HT1080 (cell line): Measurements from ENCODE around the gene PREB. TPM values are rescaled to one million over a fixed set of nuclear protein-coding genes. Genes with fewer than 3 reads are reported as not detected.
"Not testable (repeated sequence)": the region's sequence is repeated elsewhere in the genome, so short reads cannot be mapped to it uniquely, and the experiment has no call there.

Experiments used
- DNase-seq: peaks from one replicate; pipeline ENCODE4 v3.0.0-alpha.2; 2015; ENCODE audit warnings: low read depth
- polyA plus RNA-seq, 2 experiments: library from polyadenylated mRNA; depleted of rRNA; stranded (reverse); fragments of >200 nt; gene quantifications; 2 replicates each; pipeline ENCODE4 v1.2.3, GENCODE V29; 2015
- total RNA-seq: library from RNA; depleted of rRNA; stranded (reverse); fragments of >200 nt; shearing (Covaris generic); gene quantifications from 2 replicates; pipeline ENCODE4 v1.2.3, GENCODE V29; 2014; rRNA removed

The PREB gene, protein sequence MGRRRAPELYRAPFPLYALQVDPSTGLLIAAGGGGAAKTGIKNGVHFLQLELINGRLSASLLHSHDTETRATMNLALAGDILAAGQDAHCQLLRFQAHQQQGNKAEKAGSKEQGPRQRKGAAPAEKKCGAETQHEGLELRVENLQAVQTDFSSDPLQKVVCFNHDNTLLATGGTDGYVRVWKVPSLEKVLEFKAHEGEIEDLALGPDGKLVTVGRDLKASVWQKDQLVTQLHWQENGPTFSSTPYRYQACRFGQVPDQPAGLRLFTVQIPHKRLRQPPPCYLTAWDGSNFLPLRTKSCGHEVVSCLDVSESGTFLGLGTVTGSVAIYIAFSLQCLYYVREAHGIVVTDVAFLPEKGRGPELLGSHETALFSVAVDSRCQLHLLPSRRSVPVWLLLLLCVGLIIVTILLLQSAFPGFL
- total RNA-seq = 66.4 and 75.8 TPM in 2 replicates
- polyA plus RNA-seq (2015; cell fraction: cytosol; rRNA removed) = 46.1 and 54.0 TPM in 2 replicates
- polyA plus RNA-seq (2015; cell fraction: nucleus; rRNA removed) = 50.4 and 56.8 TPM in 2 replicates

DNA sequence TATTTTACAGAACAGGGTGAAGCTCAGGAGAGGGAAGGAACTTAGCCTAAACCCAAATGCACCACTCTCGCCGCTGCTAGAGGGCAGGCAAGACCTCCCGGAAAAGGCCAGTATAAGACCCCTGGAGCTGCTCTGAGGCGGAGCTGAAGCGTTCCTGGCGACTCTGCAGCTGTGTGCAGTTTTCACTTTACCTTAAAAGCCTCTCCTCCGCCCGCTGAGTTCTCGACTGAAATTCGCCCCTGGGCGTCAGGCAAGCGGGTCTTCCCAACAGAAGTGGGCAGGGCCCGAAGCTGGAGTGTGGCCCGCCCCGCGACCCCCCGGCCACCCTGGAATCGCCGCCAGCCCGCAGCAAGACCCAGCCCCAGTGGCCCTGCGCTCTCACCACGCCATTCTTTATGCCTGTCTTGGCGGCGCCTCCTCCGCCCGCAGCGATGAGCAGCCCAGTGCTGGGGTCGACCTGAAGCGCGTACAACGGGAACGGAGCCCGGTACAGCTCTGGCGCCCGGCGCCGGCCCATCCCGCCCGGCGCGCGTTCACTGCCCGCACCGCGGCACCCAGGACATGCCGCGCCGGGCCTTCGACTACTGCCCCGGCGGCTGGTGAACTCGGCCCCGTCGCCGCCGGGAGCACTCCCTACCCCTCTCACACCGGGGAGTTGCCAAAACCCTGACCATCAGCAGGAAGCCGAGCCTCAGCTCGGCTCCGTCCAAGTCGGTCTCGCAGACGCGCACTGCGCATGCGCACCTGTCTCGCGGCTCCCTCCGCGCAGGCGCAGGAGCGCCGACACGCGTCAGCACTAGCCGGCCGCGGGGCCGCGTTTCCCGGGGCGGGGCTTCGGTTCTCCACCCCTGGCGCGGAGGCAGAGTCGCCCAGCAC is at the start of gene PREB:
PREB (minus strand) TSS at position 732 of the 876 bp plus-strand sequence; CDS start at position 517, 215 bp downstream.
- DNase-seq = peak; percentile 90

DNA sequence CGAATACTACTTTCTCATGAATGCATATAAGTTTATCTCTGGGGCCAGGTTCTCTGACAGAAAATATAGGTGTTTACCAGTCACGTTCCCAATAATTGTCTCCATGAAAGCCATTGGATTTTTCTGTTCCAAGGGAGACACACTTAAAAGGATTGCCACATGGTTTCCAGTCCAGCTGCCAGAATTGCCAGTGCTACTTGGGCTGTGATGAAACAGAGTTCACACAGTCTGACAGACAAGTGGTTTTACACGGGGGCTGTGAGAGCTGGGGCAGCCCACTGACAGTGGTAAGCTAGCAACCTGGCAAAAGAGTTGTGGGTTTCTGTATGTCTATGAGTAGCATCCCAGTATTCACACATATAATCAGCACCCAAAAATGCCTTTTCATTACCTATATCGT is 49.7 kb upstream of the PREB start:
- no peak for DNase-seq

DNA sequence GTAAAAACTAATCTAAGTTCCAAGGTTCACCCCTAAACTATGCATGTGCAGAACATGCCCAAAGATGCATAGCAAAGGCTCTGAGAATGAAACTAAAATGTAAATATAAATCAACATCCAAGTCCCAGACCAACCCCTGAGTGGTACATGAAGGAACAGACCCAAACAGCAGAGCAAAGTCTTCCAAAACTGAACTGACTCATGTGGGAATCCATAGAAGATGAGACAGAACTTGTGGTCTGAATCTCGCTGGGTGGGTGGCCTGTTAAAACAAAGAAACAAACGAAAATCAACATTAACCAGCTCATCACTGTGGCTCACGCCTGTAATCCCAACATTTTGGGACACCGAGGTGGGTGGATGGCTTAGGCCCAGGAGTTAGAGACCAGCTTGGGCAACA is 47.9 kb upstream of the PREB start:
- no peak for DNase-seq

DNA sequence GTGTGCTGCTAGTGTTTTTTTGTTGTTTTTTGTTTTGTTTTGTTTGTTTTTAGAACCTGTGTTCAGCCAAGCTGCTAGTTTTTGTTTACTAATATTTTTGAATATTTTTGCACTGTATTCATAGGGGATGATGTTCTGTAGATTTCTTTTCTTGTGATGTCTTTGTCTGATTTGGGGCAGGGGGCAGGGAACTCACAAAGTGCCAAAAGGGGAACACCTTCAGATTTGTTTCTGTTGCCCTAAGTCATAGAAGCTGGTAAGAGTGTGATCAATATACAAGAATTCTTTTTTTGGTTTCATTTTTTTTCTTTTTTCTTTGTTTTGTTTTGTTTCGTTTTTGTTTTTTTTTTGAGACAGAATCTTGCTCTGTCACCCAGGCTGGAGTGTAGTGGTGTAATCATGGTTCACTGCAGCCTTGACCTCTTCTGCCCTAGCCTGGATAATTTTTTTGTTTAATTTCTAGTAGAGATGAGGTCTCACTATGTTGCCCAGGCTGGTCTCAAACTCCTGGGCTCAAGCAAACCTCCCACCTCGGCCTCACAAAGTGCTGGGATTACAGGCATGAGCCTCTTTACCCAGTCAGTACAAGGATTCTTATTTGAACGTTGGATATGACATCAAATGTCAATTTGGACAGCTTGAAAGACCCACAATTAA is 45.0 kb upstream of the PREB start:
- DNase-seq = no peak

- DNase-seq = no peak
Measured at GRCh38 chr2:27178469-27178868, 44.0 kb upstream of the PREB start.

- DNase-seq = no peak
Measured at GRCh38 chr2:27177441-27178351, 43.3 kb upstream of the PREB start.

GRCh38 chr2:27175781-27176180 is 41.3 kb upstream of the PREB start:
- not testable (repeated sequence) for DNase-seq

- DNase-seq = no peak
Measured at GRCh38 chr2:27175330-27175729, 40.9 kb upstream of the PREB start.

GRCh38 chr2:27174638-27175037 is 40.2 kb upstream of the PREB start:
- DNase-seq = peak; percentile 10

- no peak for DNase-seq
Measured at GRCh38 chr2:27171351-27171848, 37.0 kb upstream of the PREB start.

GRCh38 chr2:27170581-27171337 is 36.3 kb upstream of the PREB start:
- DNase-seq = no peak

DNA sequence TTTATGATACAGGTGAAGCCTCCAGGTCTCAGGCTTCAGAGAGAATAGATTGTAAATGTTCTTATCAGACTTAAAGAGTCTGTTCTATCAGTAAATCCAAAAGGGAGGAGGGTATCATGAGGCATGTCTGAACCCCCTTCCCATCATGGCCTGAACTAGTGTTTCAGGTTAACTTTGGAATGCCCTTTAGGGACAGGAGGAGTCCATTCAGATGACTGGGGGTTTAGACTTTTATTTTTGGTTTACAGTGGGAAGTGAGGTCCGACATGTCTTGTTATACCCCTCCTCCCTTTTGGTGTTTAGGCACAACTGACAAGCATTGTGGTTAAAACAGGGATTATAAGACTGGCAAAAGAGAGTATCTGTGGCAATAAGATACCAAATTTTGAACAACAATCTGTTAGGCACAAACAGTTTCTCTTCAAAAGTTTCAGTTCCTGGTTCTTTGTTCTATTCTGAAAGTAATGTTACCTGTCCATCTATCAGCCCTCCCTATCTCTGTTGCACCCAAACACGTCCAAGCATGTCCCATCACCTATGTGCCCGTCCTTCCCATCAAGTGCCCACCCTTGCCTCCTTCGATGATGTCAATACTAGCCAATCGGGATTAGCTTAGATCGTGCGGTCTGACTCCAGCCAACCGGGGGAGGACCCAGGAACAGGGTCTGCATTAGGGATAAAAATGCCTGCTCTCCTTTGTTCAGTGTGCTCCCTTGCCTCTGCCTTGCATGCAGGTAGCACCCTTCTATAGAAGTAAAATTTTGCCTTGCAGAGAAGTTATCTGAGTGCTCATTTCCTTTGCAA is 30.7 kb upstream of the PREB start:
- DNase-seq = no peak

GRCh38 chr2:27162151-27163121 is 28.0 kb upstream of the PREB start:
- peak; percentile 62 for DNase-seq

DNA sequence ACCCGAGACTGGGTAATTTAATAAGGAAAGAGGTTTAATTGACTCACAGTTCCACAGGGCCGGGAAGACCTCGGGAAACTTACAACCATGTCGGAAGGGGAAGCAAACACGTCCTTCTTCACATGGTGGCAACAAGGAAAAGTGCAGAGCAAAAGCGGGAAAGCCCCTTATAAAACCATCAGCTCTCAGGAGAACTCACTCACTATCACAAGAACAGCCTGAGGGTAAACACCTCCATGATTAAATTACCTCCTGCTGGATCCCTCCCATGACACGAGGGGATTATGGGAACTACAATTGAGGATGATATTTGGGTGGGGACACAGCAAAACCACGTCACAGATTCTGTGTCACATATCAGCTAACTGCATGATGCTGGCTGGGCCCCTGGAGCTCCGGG is 25.8 kb upstream of the PREB start:
- DNase-seq = no peak

DNA sequence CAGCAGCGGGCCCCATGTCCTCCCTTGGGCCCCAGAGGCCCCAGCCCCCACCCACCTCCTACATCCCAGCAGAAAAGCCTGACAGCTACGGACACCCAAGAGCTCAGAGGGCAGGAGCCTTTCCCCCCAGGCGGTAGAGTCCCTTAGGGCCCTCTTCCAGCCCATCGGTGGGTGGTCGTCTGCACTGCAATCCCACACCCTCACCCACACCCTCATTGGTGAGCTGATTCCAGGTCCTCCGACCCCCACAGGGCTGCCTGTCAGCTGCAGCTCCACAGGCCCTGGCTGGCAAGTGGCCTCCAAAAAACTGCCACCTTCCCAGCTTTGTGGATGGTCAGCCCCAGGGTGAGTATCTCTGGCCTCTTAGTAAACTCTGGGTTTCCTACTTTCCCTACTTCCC is 24.8 kb upstream of the PREB start:
- no peak for DNase-seq

- DNase-seq = no peak
Measured at GRCh38 chr2:27158468-27158867, 24.0 kb upstream of the PREB start.

GRCh38 chr2:27155069-27155520 is 20.7 kb upstream of the PREB start:
- no peak for DNase-seq
